ENCODE measurements around the gene MUC2.

GRCh38 chr11:1034001-1034400, 40.7 kb upstream of the MUC2 start:
- TF ChIP-seq CTCF (IDR thresholded peaks at IDR 0.05) (no peak), EP300 (IDR thresholded peaks at IDR 0.05) (no peak)

Data from stomach (tissue), 4 donors.